ENCODE measurements around the gene HYCC1.

DNA sequence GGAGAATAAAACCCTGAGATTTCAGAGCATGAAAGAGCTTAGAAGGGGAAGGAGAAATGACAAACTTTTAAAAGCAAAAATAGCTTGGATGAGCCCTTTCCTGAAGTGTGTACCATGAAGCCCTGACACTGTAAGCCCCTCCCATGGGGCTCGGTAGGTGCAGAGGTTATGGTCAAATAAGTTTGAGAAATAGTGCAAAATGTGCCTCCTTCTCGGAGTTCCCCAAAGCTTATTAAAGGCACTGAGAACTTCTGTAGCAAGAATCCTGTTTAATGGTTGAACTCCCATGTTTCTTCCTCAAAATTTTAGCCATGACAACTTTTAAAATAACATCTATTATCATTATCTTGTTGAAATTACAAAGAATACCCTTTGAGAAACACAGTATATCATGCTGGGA lies 10.5 kb upstream of the HYCC1 start:
- TF ChIP-seq, protein P1, sequence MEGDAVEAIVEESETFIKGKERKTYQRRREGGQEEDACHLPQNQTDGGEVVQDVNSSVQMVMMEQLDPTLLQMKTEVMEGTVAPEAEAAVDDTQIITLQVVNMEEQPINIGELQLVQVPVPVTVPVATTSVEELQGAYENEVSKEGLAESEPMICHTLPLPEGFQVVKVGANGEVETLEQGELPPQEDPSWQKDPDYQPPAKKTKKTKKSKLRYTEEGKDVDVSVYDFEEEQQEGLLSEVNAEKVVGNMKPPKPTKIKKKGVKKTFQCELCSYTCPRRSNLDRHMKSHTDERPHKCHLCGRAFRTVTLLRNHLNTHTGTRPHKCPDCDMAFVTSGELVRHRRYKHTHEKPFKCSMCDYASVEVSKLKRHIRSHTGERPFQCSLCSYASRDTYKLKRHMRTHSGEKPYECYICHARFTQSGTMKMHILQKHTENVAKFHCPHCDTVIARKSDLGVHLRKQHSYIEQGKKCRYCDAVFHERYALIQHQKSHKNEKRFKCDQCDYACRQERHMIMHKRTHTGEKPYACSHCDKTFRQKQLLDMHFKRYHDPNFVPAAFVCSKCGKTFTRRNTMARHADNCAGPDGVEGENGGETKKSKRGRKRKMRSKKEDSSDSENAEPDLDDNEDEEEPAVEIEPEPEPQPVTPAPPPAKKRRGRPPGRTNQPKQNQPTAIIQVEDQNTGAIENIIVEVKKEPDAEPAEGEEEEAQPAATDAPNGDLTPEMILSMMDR (conservative IDR thresholded peaks at IDR 0.05): no peak
- no peak for TF ChIP-seq ZFX (IDR thresholded peaks at IDR 0.05)

Data from C4-2B (cell line).